M059J (cell line): Measurements from ENCODE around the gene MOK. TPM values are rescaled to one million over a fixed set of nuclear protein-coding genes. Genes with fewer than 3 reads are reported as not detected.

Source experiments
- DNase-seq: peaks from one replicate; pipeline ENCODE4 v3.0.0-alpha.2; 2012; ENCODE audit warnings: low read depth
- total RNA-seq: library from RNA; depleted of rRNA; stranded (reverse); fragments of >200 nt; shearing (Covaris generic); gene quantifications from 2 replicates; pipeline ENCODE4 v1.2.3, GENCODE V29; 2014

Gene MOK
- total RNA-seq, 1 experiment from 2014 or later, result 27.3 TPM

GRCh38 chr14:102206918-102207317 is 98.0 kb downstream of the MOK start:
- DNase-seq, result no peak

DNA sequence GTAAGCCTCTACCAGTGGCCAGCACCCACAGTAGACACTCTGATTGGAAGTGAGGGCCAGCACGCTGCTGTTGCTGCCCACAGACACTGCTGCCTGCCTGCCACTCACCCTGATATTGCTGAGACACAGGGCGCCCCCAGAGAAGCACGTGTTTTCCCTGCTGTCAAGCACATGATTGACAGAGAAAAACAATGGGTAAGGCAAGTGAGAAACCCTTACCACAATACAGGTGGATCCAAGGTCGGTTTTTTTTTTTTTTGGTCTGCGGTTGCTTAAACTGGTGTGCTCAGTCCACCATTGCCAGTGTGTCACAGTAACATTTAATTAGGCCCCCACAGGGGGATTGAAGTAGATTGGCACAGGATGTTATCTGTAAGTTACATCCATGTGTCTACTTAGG is 99.4 kb downstream of the MOK start:
- DNase-seq, result no peak

- DNase-seq, result no peak
Observed at GRCh38 chr14:102203382-102203781, 101.6 kb downstream of the MOK start.

- DNase-seq, result no peak
Observed at GRCh38 chr14:102202944-102203343, 102.0 kb downstream of the MOK start.

DNA sequence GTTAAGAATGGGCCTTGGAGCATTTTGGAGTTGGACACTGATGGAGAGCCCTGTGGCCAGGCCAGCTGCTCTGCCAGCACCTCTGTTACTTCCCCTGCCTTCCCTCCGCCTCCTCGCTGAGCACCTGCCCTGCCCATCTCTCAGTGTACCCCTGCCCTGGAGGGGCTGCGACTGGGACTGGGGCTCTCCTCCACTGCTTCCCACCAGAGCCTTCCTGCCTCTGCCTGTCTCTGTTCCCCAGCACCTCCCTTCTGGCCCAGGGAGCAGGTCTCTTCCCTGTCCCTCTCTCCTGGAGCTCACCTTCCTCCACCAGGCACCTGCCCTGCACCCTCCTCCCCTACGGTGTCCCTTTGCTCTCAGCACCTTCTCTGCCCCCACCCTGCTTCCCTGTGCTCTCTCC is 103.2 kb downstream of the MOK start:
- no peak for DNase-seq

DNA sequence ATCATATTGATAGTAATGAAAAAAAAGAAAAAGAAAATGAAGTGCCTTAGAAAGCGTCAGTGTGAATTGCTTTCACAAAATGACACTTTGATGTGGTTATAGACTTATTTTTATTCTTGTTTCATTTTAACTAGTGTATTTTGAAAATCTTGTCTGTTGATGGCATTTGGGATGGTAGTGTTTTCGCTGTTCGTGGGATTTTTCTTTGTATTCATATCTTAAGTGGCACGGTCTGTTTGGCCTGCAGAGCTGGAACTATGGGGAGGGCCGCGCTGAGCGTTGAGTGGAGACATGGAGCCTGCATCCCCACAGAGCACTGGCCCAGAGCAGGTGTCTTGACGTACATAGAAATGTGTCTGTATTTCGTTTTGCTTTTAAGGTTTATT is 103.6 kb downstream of the MOK start:
- DNase-seq, result no peak

GRCh38 chr14:102200690-102201352 is 104.1 kb downstream of the MOK start:
- no peak for DNase-seq

DNA sequence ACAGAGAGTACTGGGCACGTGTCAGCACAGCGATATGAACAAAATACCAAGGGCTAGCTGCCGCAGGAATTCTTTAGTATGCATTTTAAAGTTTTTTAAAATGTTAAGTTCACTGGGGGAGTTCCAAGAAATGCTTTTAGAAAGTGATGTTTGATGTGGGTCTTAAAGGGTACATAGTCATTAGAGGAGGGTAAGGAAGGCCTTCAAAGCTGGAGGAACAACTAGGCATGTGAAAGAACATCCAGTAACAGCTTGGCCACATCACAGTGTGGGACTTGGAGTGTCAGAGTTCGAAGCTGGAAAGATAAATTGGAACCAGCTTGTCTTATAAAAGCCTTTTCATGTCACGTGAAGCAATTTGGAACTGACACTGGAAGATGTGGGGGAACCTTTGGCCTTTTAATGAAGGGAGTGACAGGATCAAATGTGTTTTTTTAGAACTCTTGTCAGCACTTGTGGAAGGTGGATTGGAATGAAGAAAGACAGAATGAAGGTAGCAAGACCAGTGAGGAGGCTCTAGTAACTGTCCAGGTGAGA is 107.6 kb downstream of the MOK start:
- no peak for DNase-seq

DNA sequence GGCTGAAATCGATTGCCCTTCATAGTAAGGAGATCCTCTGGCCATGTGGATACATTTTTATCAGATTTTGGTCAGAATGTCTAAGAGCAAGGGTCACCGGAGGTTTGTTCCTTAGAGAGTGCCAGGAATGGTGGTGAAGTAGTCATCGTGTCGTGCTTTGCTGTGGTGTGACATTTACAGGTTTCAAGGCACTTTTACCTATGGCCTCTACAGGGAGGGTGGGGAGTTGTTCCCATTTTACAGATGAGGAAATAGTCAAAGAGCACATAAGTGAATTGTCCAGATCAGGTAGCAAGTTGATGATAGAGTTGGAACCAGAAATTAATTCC is 108.1 kb downstream of the MOK start:
- no peak for DNase-seq

DNA sequence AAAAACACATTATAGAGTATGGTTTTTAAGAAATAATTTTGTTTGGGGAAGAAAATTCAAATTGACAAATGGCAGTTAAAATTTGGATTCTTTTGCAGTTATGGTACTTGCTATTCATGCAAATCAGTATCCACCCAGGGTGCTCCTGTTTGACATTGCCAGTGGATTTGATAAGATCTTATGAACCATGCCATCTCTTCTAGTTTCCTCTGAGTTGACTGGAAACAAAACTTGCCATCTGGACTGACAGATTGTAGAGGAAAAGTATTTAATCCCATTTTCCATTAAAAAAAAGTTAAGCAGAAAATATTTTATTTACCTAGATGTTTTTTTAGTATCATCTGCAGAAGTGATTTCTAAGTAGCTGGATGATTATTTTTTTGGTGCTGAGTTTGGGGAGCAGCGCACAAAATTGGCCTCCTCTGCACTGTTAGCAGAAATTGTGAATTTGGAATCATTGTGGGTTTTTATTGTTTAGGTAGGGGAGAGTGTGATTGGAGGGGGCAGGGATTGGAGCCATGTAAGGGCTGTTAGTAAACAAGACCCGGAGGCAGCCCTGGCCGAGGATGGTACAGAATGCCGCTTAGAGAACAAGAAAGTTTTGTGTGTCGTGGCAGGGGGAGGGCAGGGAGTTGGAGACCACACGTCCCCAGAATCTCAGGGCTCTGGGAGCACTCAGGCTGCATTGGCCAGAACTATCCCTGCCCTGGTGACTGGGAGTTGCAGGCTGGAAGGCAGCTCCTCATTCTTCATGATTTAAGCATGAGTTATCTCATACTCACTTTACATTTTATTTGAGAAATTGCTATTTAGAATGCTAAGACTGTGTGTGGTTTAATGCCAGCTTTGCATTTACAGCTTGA is 108.7 kb downstream of the MOK start:
- DNase-seq, result no peak

DNA sequence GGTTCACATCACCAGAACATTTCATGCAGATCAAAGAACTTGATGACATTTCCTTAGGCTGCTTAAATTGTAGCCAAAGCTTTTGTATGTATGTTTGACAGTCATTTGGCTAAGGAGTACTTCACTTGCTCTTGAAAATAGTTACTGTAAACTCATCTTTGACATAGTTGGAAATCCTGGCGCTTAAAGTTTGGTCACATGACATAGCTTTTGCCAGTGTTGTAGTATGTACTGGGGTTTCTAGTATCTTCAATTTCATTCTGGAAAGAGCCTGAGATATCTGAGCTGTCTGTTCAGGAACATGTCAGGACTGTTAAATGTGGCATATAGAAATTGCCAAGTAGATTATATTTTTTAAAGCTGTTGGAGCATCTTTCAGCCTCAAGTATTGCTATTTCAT is 109.5 kb downstream of the MOK start:
- no peak for DNase-seq

- no peak for DNase-seq
Observed at GRCh38 chr14:102194856-102195255, 110.1 kb downstream of the MOK start.

DNA sequence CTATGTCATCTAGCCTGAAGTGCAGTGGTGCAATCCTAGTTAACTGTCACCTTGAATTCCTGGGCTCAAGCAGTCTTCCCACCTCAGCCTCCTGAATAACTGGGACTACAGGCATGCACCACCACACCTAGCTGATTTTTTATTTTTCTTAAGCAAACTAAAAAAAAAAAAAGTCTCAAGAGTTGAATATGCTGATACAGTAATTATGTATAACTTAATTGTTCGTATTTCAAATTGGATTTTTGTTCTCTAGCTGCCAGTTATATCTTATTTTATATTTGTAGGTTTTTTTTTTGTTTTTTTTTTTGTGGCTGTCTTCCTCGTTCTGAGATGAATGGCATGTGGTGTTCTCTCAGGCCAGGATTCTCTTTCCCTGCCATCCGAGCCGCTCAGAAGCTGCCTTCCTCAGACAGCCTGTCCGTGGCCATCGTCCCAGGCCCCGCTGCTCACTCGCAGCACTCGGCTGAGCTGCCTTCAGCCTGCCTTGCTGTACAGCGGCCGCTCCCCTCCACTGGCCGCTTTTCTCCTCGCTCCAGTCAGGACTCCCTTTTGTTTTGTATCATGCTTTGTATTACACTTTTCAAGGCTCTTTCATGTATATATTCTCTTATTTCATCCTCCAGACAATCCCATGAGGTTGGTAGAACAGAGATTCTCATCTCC is 112.0 kb downstream of the MOK start:
- no peak for DNase-seq

- DNase-seq, result no peak
Observed at GRCh38 chr14:102189874-102190273, 115.1 kb downstream of the MOK start.

- DNase-seq, result no peak
Observed at GRCh38 chr14:102188187-102188586, 116.8 kb downstream of the MOK start.

DNA sequence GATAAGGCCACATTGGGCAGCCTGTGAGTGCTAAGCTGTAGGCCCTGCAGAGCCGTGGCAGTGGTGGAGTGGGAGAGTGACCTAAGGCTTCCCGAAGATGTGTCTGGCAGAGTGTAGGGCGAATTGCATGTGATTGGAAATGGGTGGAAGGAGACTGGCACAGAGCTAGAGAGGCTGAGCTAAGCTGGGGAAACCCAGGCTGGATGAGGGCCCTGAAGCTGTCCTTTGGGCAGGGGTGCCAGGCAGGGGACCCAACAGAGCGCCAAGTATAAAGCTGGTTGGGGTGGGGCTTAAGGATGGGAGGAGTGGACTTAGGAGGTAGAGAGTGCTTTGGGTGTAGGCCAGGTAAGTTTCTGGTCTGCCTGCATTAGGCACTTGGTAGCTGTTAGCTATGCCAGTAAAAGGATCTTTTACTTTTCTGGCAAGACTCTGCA is 117.4 kb downstream of the MOK start:
- DNase-seq, result no peak

GRCh38 chr14:102187044-102187443 is 117.9 kb downstream of the MOK start:
- DNase-seq, result peak; percentile 81

GRCh38 chr14:102185360-102185759 is 119.6 kb downstream of the MOK start:
- no peak for DNase-seq

DNA sequence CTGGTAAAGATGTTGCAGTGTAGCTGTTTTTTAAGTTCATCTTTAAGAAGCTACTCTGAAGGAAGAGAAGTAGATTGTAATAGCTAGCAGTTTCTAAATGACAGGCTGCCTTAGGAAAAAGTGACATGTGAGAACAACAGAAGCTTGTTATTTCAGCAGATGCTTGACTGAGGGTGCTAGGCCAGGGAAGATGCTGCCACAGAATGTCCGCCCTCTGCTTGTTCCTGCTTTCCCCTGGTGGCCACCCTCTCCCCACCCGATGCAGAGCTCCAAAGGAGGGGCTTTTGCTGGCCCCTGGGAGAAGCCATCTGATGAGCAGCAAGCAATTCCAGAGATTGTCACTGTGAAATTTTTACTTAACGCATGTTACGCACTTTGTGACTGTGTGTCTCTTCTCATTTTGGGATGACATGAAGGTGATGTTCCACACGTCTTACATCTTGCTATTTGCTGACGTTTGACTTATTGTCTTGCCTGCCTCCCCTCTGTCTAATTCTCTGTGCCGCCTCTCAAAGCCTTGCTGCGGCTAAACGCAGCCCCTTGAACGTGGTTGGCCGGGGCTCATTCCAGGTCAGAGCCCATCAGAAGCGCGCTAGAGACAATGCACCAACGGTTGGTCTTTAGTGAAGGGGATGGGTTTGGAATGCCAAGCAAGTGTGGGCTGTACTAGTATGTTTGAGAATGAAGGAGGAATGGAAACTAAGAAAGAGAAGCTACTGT is 120.5 kb downstream of the MOK start:
- DNase-seq, result no peak

DNA sequence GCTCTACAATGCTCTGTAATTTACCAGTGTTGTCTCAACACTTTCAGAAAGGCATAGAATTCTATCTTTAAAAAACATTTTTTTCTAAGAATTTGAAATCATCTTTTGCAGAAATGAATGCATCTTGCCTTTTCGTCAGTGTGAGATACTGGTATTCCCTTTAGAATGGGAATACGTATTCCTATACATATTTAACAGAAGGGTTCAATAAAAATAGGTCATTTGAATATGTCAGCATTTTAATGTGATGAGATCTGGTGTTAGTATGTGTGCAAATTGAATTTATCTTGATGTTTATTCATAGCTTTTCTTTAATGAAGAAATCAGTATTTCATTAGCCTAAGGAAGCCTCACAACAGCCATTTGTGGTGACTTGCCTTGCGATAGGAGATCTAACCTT is 121.1 kb downstream of the MOK start:
- no peak for DNase-seq

DNA sequence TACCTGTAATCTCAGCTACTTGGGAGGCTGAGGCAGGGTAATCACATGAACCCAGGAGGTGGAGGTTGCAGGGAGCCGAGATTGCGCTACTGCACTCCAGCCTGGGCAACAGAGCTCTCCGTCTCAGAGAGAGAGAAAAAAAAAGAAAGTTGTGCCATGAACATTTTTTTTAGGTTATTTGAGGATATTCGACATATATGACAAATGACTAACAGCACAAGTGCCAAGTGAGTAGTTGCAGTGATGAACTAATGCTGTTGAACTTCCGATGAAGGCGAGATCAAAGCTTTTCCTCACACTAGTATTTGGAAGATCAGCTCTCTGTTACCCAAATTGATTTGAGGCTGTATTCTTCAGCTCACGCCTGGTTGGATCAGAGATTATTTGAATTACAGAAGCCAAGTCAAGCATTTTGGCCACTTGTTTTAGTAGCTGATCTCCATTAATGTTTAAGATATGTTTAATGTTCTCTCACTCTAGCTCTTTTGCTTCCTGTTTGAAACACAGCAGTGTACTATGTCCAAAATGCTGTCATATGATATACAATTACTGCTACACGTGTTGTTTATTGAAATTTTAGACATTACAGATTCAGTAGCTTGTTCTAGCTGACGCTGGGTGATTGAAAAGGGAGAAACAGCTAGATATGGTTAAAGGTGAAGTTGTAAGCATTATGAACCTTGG is 121.9 kb downstream of the MOK start:
- no peak for DNase-seq
